GM23338 (cell line): ENCODE measurements around the gene SH3RF3.

Experiments
- CREB1 ChIP-seq: fragments of 250-450 bp; sonication (Bioruptor Pico); IDR thresholded peaks from 2 replicates; pipeline ENCODE4 v1.5.0; 2020; ENCODE audit warnings: low read depth, mild to moderate bottlenecking, moderate library complexity
- CTCF ChIP-seq, 2 experiments: fragments of 200-600 bp in 1 of 2; sonication (generic) in 1 of 2; conservative IDR thresholded peaks; 2 replicates each; pipeline versions ENCODE4 v1.5.1 to v1.6.1; 2016 to 2017; ENCODE audit warnings: antibody characterized with exemption in 2 of 2, low read depth in 2 of 2, mild to moderate bottlenecking in 2 of 2, moderate library complexity in 1 of 2
- POLR2AphosphoS5 ChIP-seq: IDR thresholded peaks from 2 replicates; pipeline ENCODE4 v1.6.1; 2016; ENCODE audit warnings: antibody characterized with exemption, low read depth
- ZNF331 ChIP-seq: fragments of 250-450 bp; sonication (Bioruptor Pico); IDR thresholded peaks from 2 replicates; pipeline ENCODE4 v1.5.0; 2020; ENCODE audit warnings: low read depth, mild to moderate bottlenecking, moderate library complexity

GRCh38 chr2:109318150-109318948, 189.3 kb downstream of the SH3RF3 start:
- no peak for TF ChIP-seq CTCF (conservative IDR thresholded peaks at IDR 0.05; ENCODE audit: low read depth in 2 of 2)
- TF ChIP-seq POLR2AphosphoS5: no peak
- TF ChIP-seq ZNF331 (CRISPR knock-in tag): no peak
- no peak for TF ChIP-seq CREB1 (CRISPR knock-in tag)
